Fibroblast of skin of right quadriceps (primary cell): Measurements from ENCODE around the gene ULK1.
"Not testable (repeated sequence)": the region's sequence is repeated elsewhere in the genome, so short reads cannot be mapped to it uniquely, and the experiment has no call there.

Experiments
- DNase-seq: peaks from one replicate; pipeline ENCODE4 v3.0.0-alpha.2; 2013

The ULK1 gene

GRCh38 chr12:131946757-131947156 is 52.3 kb downstream of the ULK1 start:
- no peak for DNase-seq

DNA sequence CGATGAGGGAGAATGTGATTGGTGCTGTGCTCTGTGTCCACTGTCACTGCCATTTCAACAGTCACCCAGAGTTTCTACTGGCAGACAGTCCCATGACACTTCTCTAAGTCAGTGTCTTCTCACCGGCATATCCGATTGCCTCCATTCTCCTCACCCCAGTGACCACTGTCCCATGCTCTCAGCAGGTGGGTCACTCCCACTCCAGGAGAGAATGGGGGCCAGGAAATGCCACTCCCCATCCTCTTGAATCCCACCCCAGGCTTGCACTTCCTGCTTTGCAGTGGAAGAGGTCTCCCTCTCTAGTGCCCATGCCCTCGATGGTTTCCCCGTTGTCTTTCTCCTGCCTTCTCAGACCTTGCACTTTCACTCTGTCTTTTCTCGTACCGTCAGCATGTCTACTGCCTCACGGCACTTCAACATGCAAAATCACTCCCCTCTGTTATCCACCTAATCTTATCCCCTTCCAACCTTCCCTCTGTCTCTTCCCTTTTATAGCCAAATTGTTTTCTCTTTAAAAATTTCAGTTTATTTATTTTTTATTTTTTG is 53.1 kb downstream of the ULK1 start:
- DNase-seq: no peak

DNA sequence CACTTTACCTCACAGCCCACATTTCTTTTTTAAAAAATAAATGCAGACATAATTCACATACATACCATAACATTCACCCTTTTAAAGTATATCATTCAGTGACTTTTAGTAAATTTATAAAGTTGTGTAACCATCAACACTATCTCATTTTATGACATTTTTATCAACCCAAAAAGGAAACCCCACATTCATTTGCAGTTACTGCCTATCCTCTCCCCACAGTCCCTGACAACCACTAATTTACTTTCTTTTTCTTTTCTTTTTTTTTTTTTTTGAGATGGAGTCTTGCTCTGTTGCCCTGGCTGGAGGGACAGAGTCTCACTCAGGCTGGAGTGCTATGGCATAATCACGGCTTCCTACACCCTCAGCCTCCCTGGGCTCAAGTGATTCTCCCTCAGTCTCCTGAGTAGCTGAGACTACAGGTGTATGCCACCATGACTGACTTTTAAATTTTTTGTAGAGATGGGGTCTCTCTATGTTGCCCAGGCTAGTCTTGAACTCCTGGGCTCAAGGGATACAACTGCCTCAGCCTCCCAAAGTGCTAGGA is 53.8 kb downstream of the ULK1 start:
- DNase-seq: no peak

- DNase-seq: not testable (repeated sequence)
These were observed 54.5 kb downstream of the ULK1 start for GRCh38 chr12:131948713-131949430.

DNA sequence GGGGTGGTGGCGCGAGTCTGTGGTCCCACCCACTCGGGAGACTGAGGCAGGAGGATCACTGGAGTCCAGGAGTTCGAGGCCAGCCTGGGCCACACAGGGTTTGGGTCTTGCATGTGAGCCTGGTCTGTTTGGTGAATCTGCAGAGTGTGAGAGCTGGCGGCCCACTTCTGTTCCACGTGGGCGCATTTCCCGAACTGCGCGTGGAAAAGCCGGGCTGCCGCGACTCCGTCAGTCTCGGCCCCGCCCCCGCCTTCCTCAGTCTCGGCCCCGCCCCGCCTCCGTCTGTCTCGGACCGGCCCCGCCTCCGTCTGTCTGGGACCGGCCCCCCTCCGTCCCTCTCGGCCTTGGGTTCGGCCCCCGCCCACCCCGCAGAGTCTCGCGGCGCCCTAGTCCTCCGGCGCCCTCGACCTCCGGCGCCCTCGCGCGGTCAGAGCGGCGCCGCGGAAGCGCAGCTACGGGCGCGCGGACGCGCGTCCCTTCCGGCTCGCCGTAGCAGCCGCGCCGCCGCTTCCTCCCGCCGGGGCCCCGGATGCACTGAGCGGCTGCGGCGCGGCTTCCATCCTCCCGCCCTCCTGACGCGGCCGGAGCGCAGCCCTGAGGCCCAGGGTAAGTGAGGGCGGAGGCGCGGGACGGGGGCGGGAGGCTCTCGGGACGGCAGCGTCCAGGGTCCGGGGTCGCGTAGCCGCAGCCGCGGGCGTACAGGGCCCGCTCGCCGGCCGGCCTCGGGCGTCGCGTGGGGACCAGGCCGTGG is 55.2 kb downstream of the ULK1 start, which contains the start of gene EP400:
Gene EP400 (plus strand): TSS at position 512 of the 751 bp plus-strand sequence. CDS start 10,678 bp downstream, outside the sequence.
- DNase-seq: peak; percentile 94

- no peak for DNase-seq
These were observed 55.9 kb downstream of the ULK1 start for GRCh38 chr12:131950182-131950913.

DNA sequence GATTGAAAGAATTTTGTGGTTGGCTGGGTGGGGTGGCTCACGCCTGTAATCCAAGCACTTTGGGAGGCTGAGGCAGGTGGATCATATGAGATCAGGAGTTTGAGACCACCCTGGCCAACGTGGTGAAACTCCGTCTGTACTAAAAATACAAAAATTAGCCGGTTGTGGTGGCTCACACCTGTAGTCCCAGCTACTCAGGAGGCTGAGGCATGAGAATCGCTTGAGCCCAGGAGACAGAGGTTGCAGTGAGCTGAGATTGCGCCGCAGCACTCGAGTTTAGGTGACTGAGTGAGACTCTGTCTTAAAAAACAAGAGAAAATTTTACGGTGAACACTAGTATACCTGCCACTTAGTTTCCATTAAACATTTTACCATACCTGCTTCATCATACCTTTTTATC is 59.4 kb downstream of the ULK1 start:
- DNase-seq: not testable (repeated sequence)

DNA sequence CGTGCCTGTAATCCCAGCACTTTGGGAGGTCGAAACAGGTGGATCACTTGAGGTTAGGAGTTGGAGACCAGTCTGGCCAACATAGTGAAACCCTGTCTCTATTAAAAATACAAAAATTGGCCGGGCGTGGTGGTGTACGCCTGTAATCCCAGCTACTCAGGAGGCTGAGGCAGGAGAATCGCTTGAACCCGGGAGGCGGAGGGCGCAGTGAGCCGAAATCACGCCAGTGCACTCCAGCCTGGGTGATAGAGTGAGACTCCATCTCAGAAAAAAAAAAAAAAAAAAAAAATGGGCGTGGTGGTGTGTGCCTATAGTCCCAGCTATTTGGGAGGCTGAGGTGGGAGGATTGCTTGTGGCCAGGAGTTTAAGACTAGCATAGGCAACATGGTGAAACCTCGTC is 60.0 kb downstream of the ULK1 start:
- DNase-seq: not testable (repeated sequence)

- no peak for DNase-seq
These were observed 64.7 kb downstream of the ULK1 start for GRCh38 chr12:131959116-131959515.

DNA sequence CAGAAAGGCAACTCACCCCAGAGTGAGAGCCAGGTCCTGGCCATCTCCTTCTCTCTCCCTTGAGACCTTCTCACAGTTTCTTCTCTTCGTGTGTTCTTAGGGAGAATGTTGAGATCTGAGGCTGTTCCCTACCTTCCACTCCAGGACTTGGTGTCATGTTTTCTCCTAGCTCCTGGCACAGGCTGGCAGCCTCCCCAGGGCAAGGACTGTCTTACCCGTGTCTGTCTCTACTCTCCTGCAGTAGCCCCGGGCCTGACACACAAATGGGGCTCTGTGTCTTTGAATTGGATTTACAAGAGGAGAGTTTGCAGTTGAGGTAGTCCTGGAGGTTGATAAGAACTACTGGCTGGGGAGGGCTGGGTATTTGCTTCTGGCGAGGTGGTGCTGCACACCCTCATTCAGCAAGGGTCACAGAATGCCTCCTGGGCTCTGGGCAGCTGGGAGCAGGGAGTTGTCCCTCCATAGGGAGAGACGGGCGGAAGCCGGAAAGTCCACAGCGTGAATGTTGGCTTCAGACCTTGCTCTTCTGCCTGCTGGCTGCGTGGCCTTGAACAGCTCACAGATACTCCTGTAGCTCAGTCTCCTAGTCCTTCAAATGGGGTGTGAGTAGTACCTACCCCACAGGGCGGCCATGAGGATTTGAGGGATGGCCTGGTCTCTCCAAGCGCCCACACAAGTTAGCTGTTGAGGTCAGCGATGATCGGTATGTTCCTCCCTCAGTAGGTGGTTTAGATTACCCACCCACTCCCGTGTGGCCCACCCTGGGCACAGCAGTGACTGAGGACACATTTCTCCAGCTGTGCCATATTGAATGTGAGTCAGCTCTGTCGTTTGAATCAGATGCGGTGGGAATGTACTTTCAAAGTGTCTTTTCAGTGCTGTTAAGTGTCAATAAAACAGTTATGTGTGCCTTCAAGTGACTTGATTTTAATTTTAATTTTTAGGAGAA is 65.5 kb downstream of the ULK1 start:
- no peak for DNase-seq

DNA sequence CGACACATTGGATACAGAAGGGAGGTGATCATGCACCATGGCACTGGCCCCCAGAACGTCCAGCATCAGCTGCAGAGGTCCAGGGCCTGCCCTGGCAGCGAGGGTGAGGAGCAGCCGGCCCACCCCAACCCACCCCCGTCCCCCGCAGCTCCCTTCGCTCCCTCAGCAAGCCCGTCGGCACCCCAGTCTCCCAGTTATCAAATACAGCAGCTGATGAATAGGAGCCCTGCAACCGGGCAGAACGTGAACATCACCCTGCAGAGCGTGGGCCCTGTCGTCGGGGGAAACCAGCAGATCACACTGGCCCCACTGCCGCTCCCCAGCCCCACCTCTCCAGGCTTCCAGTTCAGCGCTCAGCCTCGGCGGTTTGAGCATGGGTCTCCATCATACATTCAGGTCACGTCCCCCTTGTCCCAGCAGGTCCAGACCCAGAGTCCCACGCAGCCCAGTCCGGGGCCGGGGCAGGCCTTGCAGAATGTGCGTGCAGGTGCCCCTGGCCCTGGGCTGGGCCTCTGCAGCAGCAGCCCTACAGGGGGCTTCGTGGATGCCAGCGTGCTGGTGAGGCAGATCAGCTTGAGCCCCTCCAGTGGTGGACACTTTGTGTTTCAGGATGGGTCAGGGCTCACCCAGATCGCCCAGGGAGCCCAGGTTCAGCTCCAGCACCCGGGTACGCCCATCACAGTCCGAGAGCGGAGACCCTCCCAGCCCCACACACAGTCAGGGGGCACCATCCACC is 66.3 kb downstream of the ULK1 start:
- not testable (repeated sequence) for DNase-seq

GRCh38 chr12:131961328-131961727 is 66.9 kb downstream of the ULK1 start:
- not testable (repeated sequence) for DNase-seq

GRCh38 chr12:131962069-131962468 is 67.6 kb downstream of the ULK1 start:
- DNase-seq: no peak

GRCh38 chr12:131963381-131963780 is 69.0 kb downstream of the ULK1 start:
- DNase-seq: no peak

DNA sequence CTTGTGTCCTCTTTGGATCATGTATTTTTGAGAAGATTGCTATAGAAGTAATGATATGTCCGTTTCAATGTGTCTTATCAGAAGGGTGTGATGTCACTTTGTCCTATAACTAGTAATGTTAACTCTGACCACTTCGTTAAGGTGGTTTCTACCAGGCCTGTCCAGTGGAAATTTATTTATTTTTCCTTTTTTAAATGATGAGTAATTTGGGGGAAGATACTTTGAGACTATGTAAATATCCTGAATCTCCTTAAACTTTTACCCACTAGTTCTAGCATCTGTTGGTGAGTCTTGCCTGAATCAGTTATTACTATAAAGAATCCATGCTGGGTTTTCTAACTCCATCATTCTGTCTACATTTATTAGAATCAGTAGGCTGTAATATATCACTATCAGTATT is 70.7 kb downstream of the ULK1 start:
- DNase-seq: no peak

DNA sequence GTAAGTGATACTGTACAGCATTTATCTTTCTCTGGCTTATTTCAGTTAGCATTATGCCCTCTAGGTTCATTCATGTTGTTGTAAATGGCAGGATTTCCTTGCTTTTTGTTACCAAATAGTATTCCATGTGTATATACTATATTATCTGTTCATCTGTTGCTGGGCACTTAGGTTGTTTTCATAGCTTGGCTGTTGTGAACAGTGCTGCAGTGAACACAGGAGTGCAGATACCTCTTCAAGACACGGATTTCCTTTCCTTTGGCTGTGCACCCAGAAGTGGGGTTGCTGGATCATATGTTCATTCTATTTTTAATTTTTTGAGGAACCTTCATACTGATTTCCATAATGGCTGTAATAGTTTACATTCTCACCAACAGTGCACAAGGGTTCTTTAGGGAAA is 76.8 kb downstream of the ULK1 start:
- no peak for DNase-seq
